Stimulated activated CD4-positive, alpha-beta T cell treated with anti-CD3 and anti-CD28 coated beads, Interleukin-2, amount 100 ng/mL, for 4 hours (primary cell): ENCODE measurements around the gene MARCHF6.
"Not testable (repeated sequence)": the region's sequence is repeated elsewhere in the genome, so short reads cannot be mapped to it uniquely, and the experiment has no call there.

ENCODE experiments used
- DNase-seq: peaks from one replicate; pipeline ENCODE4 v3.0.0-alpha.2; 2020; ENCODE audit warnings: low read depth

The MARCHF6 gene

GRCh38 chr5:10351199-10351905, 2.1 kb upstream of the MARCHF6 start:
- no peak for DNase-seq

GRCh38 chr5:10351919-10352318, 1.6 kb upstream of the MARCHF6 start:
- no peak for DNase-seq

- DNase-seq, result peak; percentile 40
Observed at GRCh38 chr5:10352430-10353240, 860 bp upstream of the MARCHF6 start.

GRCh38 chr5:10354048-10354872, 765 bp downstream of the MARCHF6 start:
- peak; percentile 39 for DNase-seq

- DNase-seq, result no peak
Observed at GRCh38 chr5:10355071-10355889, 1.8 kb downstream of the MARCHF6 start.

GRCh38 chr5:10358999-10359398, 5.5 kb downstream of the MARCHF6 start:
- DNase-seq, result no peak

GRCh38 chr5:10360686-10361085, 7.2 kb downstream of the MARCHF6 start:
- no peak for DNase-seq

GRCh38 chr5:10363519-10364185, 10.2 kb downstream of the MARCHF6 start:
- no peak for DNase-seq

GRCh38 chr5:10364186-10364689, 10.7 kb downstream of the MARCHF6 start:
- DNase-seq, result no peak

- no peak for DNase-seq
Observed at GRCh38 chr5:10365782-10366181, 12.3 kb downstream of the MARCHF6 start.

GRCh38 chr5:10366310-10367272, 13.1 kb downstream of the MARCHF6 start:
- DNase-seq, result no peak

GRCh38 chr5:10367579-10367978, 14.1 kb downstream of the MARCHF6 start:
- no peak for DNase-seq

- no peak for DNase-seq
Observed at GRCh38 chr5:10370931-10371330, 17.4 kb downstream of the MARCHF6 start.

GRCh38 chr5:10371369-10371768, 17.9 kb downstream of the MARCHF6 start:
- not testable (repeated sequence) for DNase-seq

GRCh38 chr5:10372726-10373709, 19.5 kb downstream of the MARCHF6 start:
- no peak for DNase-seq

GRCh38 chr5:10374046-10375022, 20.8 kb downstream of the MARCHF6 start:
- no peak for DNase-seq

- DNase-seq, result not testable (repeated sequence)
Observed at GRCh38 chr5:10375146-10375545, 21.7 kb downstream of the MARCHF6 start.
